ENCODE measurements around the gene POT1. TPM values are rescaled to one million over a fixed set of nuclear protein-coding genes. Genes with fewer than 3 reads are reported as not detected.

The POT1 gene
- total RNA-seq, 1 experiment from 2014 or later, result 20.2 TPM

DNA sequence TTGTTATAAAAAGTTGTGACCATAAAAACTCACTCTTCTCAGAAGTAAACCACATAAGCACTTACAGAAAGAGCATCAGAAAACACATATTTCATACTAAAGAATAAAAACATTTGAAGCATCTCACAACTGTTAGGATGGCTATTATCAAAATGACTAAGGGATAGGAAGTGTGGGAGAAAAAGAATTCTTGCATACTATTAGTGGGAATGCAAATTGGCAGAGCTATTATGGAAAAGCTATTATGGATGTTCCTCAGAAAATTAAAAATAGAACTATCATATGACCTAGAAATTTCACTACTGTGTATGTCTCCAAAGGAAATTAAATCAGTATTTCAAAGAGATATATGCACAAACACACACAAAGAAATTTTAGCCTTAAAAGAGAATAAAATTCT, 25.2 kb upstream of the POT1 start:
- no peak overlapping the region for H2AFZ ChIP-seq (ENCODE audit: low read length)
- no peaks in the 10 kb centered on the region for H3K9me3 ChIP-seq (ENCODE audit: low read length)
- POLR2A ChIA-PET (ENCODE audit: unreplicated experiment), result interaction anchor here (0.6 kb wide), 1 partner anchor 158 kb away, joined by 4 read pairs; no protein-coding TSS in a partner anchor
- no peaks in the 10 kb centered on the region for H4K20me1 ChIP-seq (ENCODE audit: low read length)
- H3K27me3 ChIP-seq (ENCODE audit: low read length), result no peaks in the 10 kb centered on the region
- H3K27ac ChIP-seq (ENCODE audit: low read length), result no peak overlapping the region
- intact Hi-C loops (cut with micrococcal nuclease), result no loop called here
- H3K9me2 ChIP-seq (replicated peaks; ENCODE audit: low read length), result no peaks in the 10 kb centered on the region
- no peaks in the 10 kb centered on the region for H3K4me1 ChIP-seq (ENCODE audit: insufficient read depth, low read length)
- CTCF ChIA-PET, result no interaction called here
- H3K4me3 ChIP-seq (ENCODE audit: low read length), result no peak overlapping the region
- no peak overlapping the region for H3K9ac ChIP-seq (ENCODE audit: low read length)
- H3F3A ChIP-seq (ENCODE audit: low read length, unreplicated experiment), result no peaks in the 10 kb centered on the region
- no peak overlapping the region for H3K4me2 ChIP-seq (ENCODE audit: low read length)
- TF ChIP-seq, protein P1, sequence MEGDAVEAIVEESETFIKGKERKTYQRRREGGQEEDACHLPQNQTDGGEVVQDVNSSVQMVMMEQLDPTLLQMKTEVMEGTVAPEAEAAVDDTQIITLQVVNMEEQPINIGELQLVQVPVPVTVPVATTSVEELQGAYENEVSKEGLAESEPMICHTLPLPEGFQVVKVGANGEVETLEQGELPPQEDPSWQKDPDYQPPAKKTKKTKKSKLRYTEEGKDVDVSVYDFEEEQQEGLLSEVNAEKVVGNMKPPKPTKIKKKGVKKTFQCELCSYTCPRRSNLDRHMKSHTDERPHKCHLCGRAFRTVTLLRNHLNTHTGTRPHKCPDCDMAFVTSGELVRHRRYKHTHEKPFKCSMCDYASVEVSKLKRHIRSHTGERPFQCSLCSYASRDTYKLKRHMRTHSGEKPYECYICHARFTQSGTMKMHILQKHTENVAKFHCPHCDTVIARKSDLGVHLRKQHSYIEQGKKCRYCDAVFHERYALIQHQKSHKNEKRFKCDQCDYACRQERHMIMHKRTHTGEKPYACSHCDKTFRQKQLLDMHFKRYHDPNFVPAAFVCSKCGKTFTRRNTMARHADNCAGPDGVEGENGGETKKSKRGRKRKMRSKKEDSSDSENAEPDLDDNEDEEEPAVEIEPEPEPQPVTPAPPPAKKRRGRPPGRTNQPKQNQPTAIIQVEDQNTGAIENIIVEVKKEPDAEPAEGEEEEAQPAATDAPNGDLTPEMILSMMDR (conservative IDR thresholded peaks at IDR 0.05; ENCODE audit: low read depth, low read length), result no peak
- TF ChIP-seq EZH2phosphoT487 (IDR thresholded peaks at IDR 0.05; ENCODE audit: borderline replicate concordance, low read length), result no peak
- ATAC-seq, result no peak
- no peak for DNase-seq
- no TSS peak for BruUV-seq (replicated peaks)
- no peaks in the 10 kb centered on the region for H3K36me3 ChIP-seq (ENCODE audit: low read depth, low read length)
- H3K79me2 ChIP-seq (ENCODE audit: low read length), result no peaks in the 10 kb centered on the region

DNA sequence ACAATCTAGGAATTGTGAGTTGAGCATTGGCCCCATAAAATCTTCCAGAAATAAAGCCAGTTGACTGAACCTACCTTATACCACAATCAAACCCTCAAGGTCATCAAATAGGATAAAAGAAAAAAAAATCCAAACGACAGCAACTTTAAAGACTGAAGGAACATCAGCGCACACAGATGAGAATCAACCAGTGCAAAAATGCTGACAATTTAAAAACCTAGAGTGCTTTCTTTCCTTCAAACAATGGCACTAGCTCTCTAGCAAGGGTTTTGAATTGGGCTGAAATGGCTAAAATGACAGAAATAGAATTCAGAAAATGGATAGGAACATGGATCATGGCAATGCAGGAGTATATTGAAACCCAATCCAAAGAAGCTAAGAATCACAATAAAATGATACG, 16.1 kb upstream of the POT1 start:
- ChIA-PET POLR2A (ENCODE audit: unreplicated experiment) (no interaction called here), CTCF (no interaction called here)
- no peaks in the 10 kb centered on the region for H3K79me2 ChIP-seq (ENCODE audit: low read length)
- no peaks in the 10 kb centered on the region for H3K9me2 ChIP-seq (replicated peaks; ENCODE audit: low read length)
- ATAC-seq (no peak), DNase-seq (no peak)
- H3K36me3 ChIP-seq (ENCODE audit: low read depth, low read length), result no peaks in the 10 kb centered on the region
- no peak overlapping the region for H3K4me2 ChIP-seq (ENCODE audit: low read length)
- intact Hi-C loops (cut with micrococcal nuclease), result no loop called here
- H4K20me1 ChIP-seq (ENCODE audit: low read length), result no peaks in the 10 kb centered on the region
- H3K9me3 ChIP-seq (ENCODE audit: low read length), result no peaks in the 10 kb centered on the region
- H3K9ac ChIP-seq (ENCODE audit: low read length), result no peak overlapping the region
- 0 out of 2 replicates have a peak, but pooled peaks cover 3% of the 10 kb centered on the region for H3K27me3 ChIP-seq (ENCODE audit: low read length)
- H3K27ac ChIP-seq (ENCODE audit: low read length), result no peak overlapping the region
- H3K4me3 ChIP-seq (ENCODE audit: low read length), result no peak overlapping the region
- H2AFZ ChIP-seq (ENCODE audit: low read length), result no peak overlapping the region
- H3F3A ChIP-seq (ENCODE audit: low read length, unreplicated experiment), result no peaks in the 10 kb centered on the region
- no TSS peak for BruUV-seq (replicated peaks)
- TF ChIP-seq EZH2 (IDR thresholded peaks at IDR 0.05; ENCODE audit: low read length, unreplicated experiment), result no peak
- no peak for TF ChIP-seq EZH2phosphoT487 (IDR thresholded peaks at IDR 0.05; ENCODE audit: borderline replicate concordance, low read length)
- TF ChIP-seq, protein P1 (conservative IDR thresholded peaks at IDR 0.05; ENCODE audit: low read depth, low read length), result no peak
- no peaks in the 10 kb centered on the region for H3K4me1 ChIP-seq (ENCODE audit: insufficient read depth, low read length)

DNA sequence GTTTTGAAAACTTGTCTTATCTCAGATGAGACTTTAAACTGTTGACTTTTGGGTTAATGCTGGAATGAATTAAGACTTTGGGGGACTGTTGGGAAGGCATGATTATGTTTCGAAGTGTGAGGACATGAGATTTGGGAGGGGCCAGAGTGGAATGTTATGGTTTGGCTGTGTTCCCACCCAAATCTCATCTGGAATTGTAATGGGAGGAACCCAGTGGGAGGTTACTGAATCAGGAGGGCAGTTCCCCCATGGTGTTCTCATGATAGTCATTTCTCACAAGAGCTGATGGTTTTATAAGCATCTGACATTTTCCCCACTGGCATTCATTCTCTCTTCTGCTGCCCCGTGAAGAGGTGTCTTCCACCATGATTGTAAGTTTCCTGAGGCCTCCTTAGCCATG, 13.8 kb upstream of the POT1 start:
- POLR2A ChIA-PET (ENCODE audit: unreplicated experiment), result no interaction called here
- Histone ChIP-seq H3K36me3 (ENCODE audit: low read depth, low read length) (no peaks in the 10 kb centered on the region), H3K27ac (ENCODE audit: low read length) (no peak overlapping the region), H3K9ac (ENCODE audit: low read length) (no peak overlapping the region), H3K27me3 (ENCODE audit: low read length) (0 out of 2 replicates have a peak, but pooled peaks cover under 1% of the 10 kb centered on the region), H3K9me2 (replicated peaks; ENCODE audit: low read length) (no peaks in the 10 kb centered on the region), H3K4me3 (ENCODE audit: low read length) (no peak overlapping the region), H3K4me1 (ENCODE audit: insufficient read depth, low read length) (no peaks in the 10 kb centered on the region), H4K20me1 (ENCODE audit: low read length) (no peaks in the 10 kb centered on the region), H3K9me3 (ENCODE audit: low read length) (no peaks in the 10 kb centered on the region), H3K4me2 (ENCODE audit: low read length) (no peak overlapping the region), H3K79me2 (ENCODE audit: low read length) (no peaks in the 10 kb centered on the region), H3F3A (ENCODE audit: low read length, unreplicated experiment) (no peaks in the 10 kb centered on the region), H2AFZ (ENCODE audit: low read length) (no peak overlapping the region)
- no TSS peak for BruUV-seq (replicated peaks)
- DNase-seq (no peak), ATAC-seq (no peak)
- intact Hi-C loops (cut with micrococcal nuclease), result no loop called here
- CTCF ChIA-PET, result no interaction called here
- TF ChIP-seq EZH2phosphoT487 (IDR thresholded peaks at IDR 0.05; ENCODE audit: borderline replicate concordance, low read length) (no peak), EZH2 (IDR thresholded peaks at IDR 0.05; ENCODE audit: low read length, unreplicated experiment) (no peak)
- TF ChIP-seq, protein P1 (conservative IDR thresholded peaks at IDR 0.05; ENCODE audit: low read depth, low read length), result no peak
